Activated CD4-positive, alpha-beta memory T cell treated with anti-CD3 and anti-CD28 coated beads for 36 hours (primary cell): Measurements from ENCODE around the gene CLHC1. TPM values are rescaled to one million over a fixed set of nuclear protein-coding genes. Genes with fewer than 3 reads are reported as not detected.
A peak's percentile ranks its signal among the peaks of the same experiment; 100 is the strongest.
"Not testable (repeated sequence)": the region's sequence is repeated elsewhere in the genome, so short reads cannot be mapped to it uniquely, and the experiment has no call there.

ENCODE experiments used
- CTCF ChIA-PET: fragments of 350-600 bp; sonication (Branson Sonifier 250); formaldehyde crosslinking; loops from one replicate; lab custom pipeline; 2021; ENCODE audit warnings: antibody characterized with exemption, inconsistent platforms; lab: Charles Lee
- POLR2A ChIA-PET: fragments of 350-600 bp; sonication (Branson Sonifier 250); formaldehyde crosslinking; loops from one replicate; lab custom pipeline; 2021; ENCODE audit warnings: antibody characterized with exemption; lab: Charles Lee
- DNase-seq: peaks from one replicate; pipeline ENCODE4 v3.0.0-alpha.2; 2020
- H3K27ac Mint-ChIP-seq: one replicate; pipeline ENCODE4 v1.8.0; 2021; ENCODE audit warnings: mixed read lengths
- H3K27me3 Mint-ChIP-seq: one replicate; pipeline ENCODE4 v1.8.0; 2021; ENCODE audit warnings: mixed read lengths
- H3K36me3 Mint-ChIP-seq: one replicate; pipeline ENCODE4 v1.8.0; 2021; ENCODE audit warnings: mixed read lengths
- H3K4me1 Mint-ChIP-seq: one replicate; pipeline ENCODE4 v1.8.0; 2021; ENCODE audit warnings: low read depth, mixed read lengths
- H3K4me3 Mint-ChIP-seq: one replicate; pipeline ENCODE4 v1.8.0; 2021; ENCODE audit warnings: mild to moderate bottlenecking, mixed read lengths
- H3K9me3 Mint-ChIP-seq: one replicate; pipeline ENCODE4 v1.8.0; 2021; ENCODE audit warnings: mixed read lengths
- intact Hi-C: fragments of 100-400 bp; cut with micrococcal nuclease; formaldehyde crosslinking; loops from one replicate; pipeline ENCODE4 v1.15.1; 2023
- total RNA-seq, 2 experiments: library from RNA; stranded (reverse); gene quantifications; one replicate each; pipeline ENCODE4 v1.2.3, GENCODE V29; 2021

The CLHC1 gene
- total RNA-seq, 2 experiments from 2014 or later: 5.5 to 7.5 TPM

DNA sequence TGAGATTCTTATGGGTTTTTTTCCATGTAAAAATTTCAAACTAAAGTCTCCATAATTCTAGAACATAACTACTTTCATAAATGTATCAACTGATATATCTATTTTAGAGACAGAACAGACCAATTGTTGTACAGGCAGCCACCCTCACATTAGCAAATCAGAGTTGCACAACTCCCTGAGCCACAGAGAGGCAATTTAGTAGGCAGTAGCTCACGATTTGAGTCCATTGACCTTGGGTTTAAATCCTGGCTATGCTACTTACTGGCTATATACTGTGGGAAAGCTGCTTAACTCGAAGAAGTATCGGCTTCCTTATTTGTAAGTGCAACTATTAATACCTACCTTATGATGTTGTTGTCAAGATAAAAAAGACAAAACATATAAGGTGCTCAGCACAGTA is 20.7 kb upstream of the CLHC1 start:
- POLR2A ChIA-PET: no interaction called here
- H3K9me3 Mint-ChIP-seq: no peaks in the 10 kb centered on the region
- intact Hi-C loops: no loop called here
- H3K27me3 Mint-ChIP-seq: no peaks in the 10 kb centered on the region
- no peaks in the 10 kb centered on the region for H3K4me1 Mint-ChIP-seq
- no peak overlapping the region for H3K4me3 Mint-ChIP-seq
- H3K27ac Mint-ChIP-seq: no peak overlapping the region
- no peak for DNase-seq
- CTCF ChIA-PET: no interaction called here
- peaks cover 25% of the 10 kb centered on the region for H3K36me3 Mint-ChIP-seq

DNA sequence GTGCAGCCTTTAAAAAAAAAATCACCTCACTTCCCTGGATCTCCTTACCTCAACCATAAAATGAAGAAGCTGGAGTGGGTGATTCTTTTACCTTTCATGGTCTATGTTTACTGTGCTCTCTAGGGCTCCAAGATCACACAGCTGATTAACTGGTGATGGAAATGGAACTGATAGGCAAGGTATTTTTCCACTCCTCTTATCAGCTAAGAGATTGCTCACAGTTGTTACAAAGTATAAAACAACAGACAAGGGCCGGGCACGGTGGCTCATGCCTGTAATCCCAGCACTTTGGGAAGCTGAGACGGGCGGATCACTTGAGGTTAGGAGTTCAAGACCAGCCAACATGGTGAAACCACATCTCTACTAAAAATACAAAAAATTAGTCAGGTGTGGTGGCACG is 14.9 kb upstream of the CLHC1 start:
- H3K9me3 Mint-ChIP-seq: no peaks in the 10 kb centered on the region
- DNase-seq: no peak
- intact Hi-C loops: no loop called here
- no peaks in the 10 kb centered on the region for H3K4me1 Mint-ChIP-seq
- ChIA-PET POLR2A (no interaction called here), CTCF (no interaction called here)
- no peak overlapping the region for H3K27ac Mint-ChIP-seq
- H3K36me3 Mint-ChIP-seq: peaks cover 24% of the 10 kb centered on the region
- no peak overlapping the region for H3K4me3 Mint-ChIP-seq
- H3K27me3 Mint-ChIP-seq: no peaks in the 10 kb centered on the region

- Mint-ChIP-seq H3K4me1 (no peaks in the 10 kb centered on the region), H3K4me3 (no peak overlapping the region), H3K27me3 (no peaks in the 10 kb centered on the region), H3K36me3 (peaks cover 23% of the 10 kb centered on the region), H3K9me3 (no peaks in the 10 kb centered on the region), H3K27ac (no peak overlapping the region)
- CTCF ChIA-PET: no interaction called here
- no peak for DNase-seq
- intact Hi-C loops: no loop called here
- POLR2A ChIA-PET: no interaction called here
Measured at GRCh38 chr2:55245411-55245810, 13.3 kb upstream of the CLHC1 start.

GRCh38 chr2:55242617-55243016 is 10.5 kb upstream of the CLHC1 start:
- ChIA-PET CTCF (no interaction called here), POLR2A (no interaction called here)
- Mint-ChIP-seq H3K4me3 (no peak overlapping the region), H3K36me3 (peaks cover 19% of the 10 kb centered on the region), H3K9me3 (no peaks in the 10 kb centered on the region), H3K27ac (no peak overlapping the region), H3K4me1 (no peaks in the 10 kb centered on the region), H3K27me3 (no peaks in the 10 kb centered on the region)
- no peak for DNase-seq
- intact Hi-C loops: no loop called here

DNA sequence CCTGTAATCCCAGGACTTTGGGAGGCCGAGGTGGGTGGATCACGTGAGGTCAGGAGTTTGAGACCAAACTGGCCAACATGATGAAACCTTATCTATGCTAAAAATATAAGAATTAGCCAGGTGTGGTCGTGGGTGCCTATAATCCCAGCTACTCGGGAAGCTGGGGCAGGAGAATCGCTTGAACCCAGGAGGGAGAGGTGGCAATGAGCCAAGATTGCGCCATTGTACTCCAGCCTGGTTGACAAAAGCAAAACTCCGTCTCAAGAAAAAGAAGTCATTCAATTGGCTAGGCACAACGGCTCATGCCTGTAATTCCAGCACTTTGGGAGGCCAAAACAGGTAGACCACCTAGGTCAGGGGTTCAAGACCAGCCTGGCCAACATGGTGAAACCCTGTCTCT is 9.5 kb upstream of the CLHC1 start:
- H3K9me3 Mint-ChIP-seq, intact Hi-C loops, H3K4me1 Mint-ChIP-seq, DNase-seq, CTCF ChIA-PET, H3K4me3 Mint-ChIP-seq, H3K27me3 Mint-ChIP-seq, H3K27ac Mint-ChIP-seq, POLR2A ChIA-PET: not testable (repeated sequence)
- H3K36me3 Mint-ChIP-seq: peaks cover 16% of the 10 kb centered on the region

GRCh38 chr2:55239656-55240222 is 7.6 kb upstream of the CLHC1 start:
- peaks cover 32% of the 10 kb centered on the region for H3K36me3 Mint-ChIP-seq
- intact Hi-C loops: no loop called here
- H3K9me3 Mint-ChIP-seq: no peaks in the 10 kb centered on the region
- CTCF ChIA-PET: interaction anchor here (1.4 kb wide), 1 partner anchor 19 kb away, joined by 3 read pairs; no protein-coding TSS in a partner anchor
- POLR2A ChIA-PET: no interaction called here
- no peak for DNase-seq
- no peak overlapping the region for H3K27ac Mint-ChIP-seq
- H3K4me1 Mint-ChIP-seq: peaks cover 12% of the 10 kb centered on the region
- no peaks in the 10 kb centered on the region for H3K27me3 Mint-ChIP-seq
- no peak overlapping the region for H3K4me3 Mint-ChIP-seq

- ChIA-PET POLR2A (interaction anchor here (1.2 kb wide), 1 partner anchor 12 kb away, joined by 3 read pairs; no protein-coding TSS in a partner anchor), CTCF (no interaction called here)
- no peak overlapping the region for H3K27ac Mint-ChIP-seq
- peaks cover 26% of the 10 kb centered on the region for H3K4me1 Mint-ChIP-seq
- H3K27me3 Mint-ChIP-seq: no peaks in the 10 kb centered on the region
- no peak overlapping the region for H3K4me3 Mint-ChIP-seq
- H3K9me3 Mint-ChIP-seq: no peaks in the 10 kb centered on the region
- intact Hi-C loops: no loop called here
- peaks cover 48% of the 10 kb centered on the region for H3K36me3 Mint-ChIP-seq
- no peak for DNase-seq
Measured at GRCh38 chr2:55236992-55237543, 5.0 kb upstream of the CLHC1 start.

- H3K4me3 Mint-ChIP-seq: no peak overlapping the region
Measured at GRCh38 chr2:55235724-55236538, 3.8 kb upstream of the CLHC1 start.

DNA sequence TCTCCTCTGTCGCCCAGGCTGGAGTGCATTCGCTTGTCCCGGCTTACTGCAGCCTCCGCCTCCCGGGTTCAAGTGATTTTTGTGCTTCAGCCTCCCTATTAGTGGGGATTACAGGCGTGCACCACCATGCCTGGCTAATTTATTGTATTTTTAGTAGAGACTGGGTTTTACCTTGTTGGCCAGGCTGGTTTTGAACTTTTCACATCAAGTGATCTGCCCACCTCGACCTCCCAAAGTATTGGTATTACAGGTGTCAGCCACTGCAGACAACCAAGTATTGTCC is 1.5 kb upstream of the CLHC1 start:
- no peak for DNase-seq
- Mint-ChIP-seq H3K4me1 (peaks cover 49% of the 10 kb centered on the region), H3K4me3 (peak overlapping the region; percentile 96), H3K36me3 (peaks cover 46% of the 10 kb centered on the region), H3K27me3 (no peaks in the 10 kb centered on the region), H3K9me3 (no peaks in the 10 kb centered on the region), H3K27ac (peak overlapping the region; percentile 94)
- ChIA-PET POLR2A (no interaction called here), CTCF (no interaction called here)
- intact Hi-C loops: loop anchor here (2.0 to 5.0 kb wide), 3 partner anchors 49 to 661 kb away; partner anchors contain the start of gene EML6

More at GRCh38 chr2:55235724-55236538, 3.8 kb upstream of the CLHC1 start:
- intact Hi-C loops: no loop called here
- ChIA-PET POLR2A (interaction anchor here (1.0 kb wide), 1 partner anchor 13 kb away, joined by 4 read pairs; no protein-coding TSS in a partner anchor), CTCF (no interaction called here)
- no peaks in the 10 kb centered on the region for H3K9me3 Mint-ChIP-seq
- H3K36me3 Mint-ChIP-seq: peaks cover 48% of the 10 kb centered on the region
- no peak for DNase-seq
- H3K27ac Mint-ChIP-seq: peak overlapping the region; percentile 94
- H3K27me3 Mint-ChIP-seq: no peaks in the 10 kb centered on the region
- peaks cover 32% of the 10 kb centered on the region for H3K4me1 Mint-ChIP-seq

DNA sequence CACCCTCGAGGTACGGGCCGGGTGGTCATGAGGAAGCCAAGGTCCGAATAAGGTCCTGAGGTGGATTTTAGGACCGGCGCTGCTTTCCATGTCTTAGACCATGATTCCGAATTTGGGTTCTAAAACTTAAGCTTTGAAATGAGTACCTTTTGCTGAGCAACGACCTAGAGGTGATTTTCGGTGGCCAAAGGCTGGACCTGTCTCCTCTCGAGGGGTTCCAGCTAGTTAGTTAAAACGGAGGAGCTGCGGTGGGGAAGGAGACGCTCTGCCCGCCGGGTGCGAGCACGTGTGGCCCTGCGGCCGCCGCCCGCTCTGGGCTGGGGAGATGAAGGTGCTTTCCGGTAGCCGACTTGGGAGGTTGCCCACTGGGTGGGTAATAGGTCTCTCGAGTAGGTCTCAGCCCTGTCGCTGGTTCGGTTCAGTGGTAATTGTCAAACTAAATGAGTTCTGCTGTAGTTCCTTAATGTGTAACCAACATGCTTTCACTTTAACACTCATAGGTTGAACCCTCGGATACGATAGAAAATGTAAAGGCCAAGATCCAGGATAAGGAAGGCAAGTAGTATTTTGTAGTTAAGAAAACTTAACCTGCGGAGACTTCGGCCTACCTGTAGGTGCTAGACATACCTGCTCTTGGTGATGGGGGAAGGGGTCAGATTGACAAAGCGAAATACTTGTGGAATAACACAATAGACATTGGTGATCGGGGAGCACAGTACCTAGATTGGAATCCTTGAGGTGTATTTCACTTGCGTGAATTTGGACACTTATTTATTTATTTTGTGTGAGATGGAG is 967 bp upstream of the CLHC1 start:
- Mint-ChIP-seq H3K27me3 (no peaks in the 10 kb centered on the region), H3K9me3 (no peaks in the 10 kb centered on the region), H3K4me3 (peak overlapping the region; percentile 96), H3K27ac (peak overlapping the region; percentile 94), H3K4me1 (peaks cover 55% of the 10 kb centered on the region), H3K36me3 (peaks cover 46% of the 10 kb centered on the region)
- CTCF ChIA-PET: interaction anchor here (1.5 kb wide), 1 partner anchor 10 kb away, joined by 6 read pairs; no protein-coding TSS in a partner anchor
- DNase-seq: peak; percentile 63
- intact Hi-C loops: loop anchor here (1.0 to 5.0 kb wide), 10 partner anchors 10 to 661 kb away; partner anchors contain the start of genes CFAP36, EML6, MTIF2 and PPP4R3B
- POLR2A ChIA-PET: interaction anchor here (1.0 to 1.5 kb wide), 6 partner anchors 10 to 384 kb away, joined by 3 to 22 read pairs (median 4); partner anchors contain the start of gene RTN4

DNA sequence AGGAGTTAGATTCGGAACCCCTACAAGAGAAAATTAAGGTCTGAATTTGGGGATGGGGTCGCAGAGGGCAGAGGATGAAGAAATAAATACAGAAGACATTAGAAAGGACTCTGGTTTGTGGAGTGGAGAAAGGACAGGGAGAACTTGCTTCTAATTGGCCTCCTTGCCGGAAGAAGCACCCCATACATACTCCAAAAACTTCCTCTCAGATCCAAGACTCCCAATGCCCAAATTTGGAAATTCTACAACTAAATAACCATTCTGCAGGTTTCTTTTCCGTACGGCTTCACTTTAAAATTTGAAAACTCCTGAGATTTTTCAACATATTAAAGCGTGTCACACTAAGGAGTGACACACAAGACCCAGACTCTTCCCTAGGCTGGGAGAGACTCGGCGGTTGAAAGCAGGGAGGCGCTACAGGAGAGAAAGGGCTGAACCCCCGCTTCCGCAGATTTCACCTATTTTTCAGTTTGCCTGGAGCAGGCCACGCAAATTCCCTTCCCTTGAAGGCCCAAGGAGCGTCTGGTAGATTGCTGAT is 478 bp downstream of the CLHC1 start:
- Mint-ChIP-seq H3K9me3 (no peaks in the 10 kb centered on the region), H3K4me1 (peaks cover 60% of the 10 kb centered on the region), H3K27ac (peak overlapping the region; percentile 94), H3K27me3 (no peaks in the 10 kb centered on the region), H3K4me3 (peak overlapping the region; percentile 96), H3K36me3 (peaks cover 48% of the 10 kb centered on the region)
- ChIA-PET POLR2A (interaction anchor here (0.6 kb wide), 1 partner anchor 232 kb away, joined by 3 read pairs; no protein-coding TSS in a partner anchor), CTCF (no interaction called here)
- intact Hi-C loops: loop anchor here (1.0 to 5.0 kb wide), 10 partner anchors 8 to 659 kb away; partner anchors contain the start of genes CFAP36, EML6, MTIF2 and PPP4R3B
- DNase-seq: no peak
